Endothelial cell of umbilical vein (primary cell): ENCODE data around the gene PRR5L. TPM values are rescaled to one million over a fixed set of nuclear protein-coding genes. Genes with fewer than 3 reads are reported as not detected.

Experiments used
- BruUV-seq: library from RNA; stranded (reverse); fragments of 400-500 nt; replicated peaks from 2 replicates; lab custom pipeline; 2021; lab: Mats Ljungman, UMichigan
- CTCF ChIA-PET: fragments of 300-600, 350-600 bp; sonication (Branson Sonifier 250); formaldehyde crosslinking; loops from one replicate; lab custom pipeline; 2021; ENCODE audit warnings: antibody characterized with exemption, inconsistent platforms; lab: Charles Lee
- POLR2A ChIA-PET: fragments of 300-600, 350-600 bp; sonication (Branson Sonifier 250); formaldehyde crosslinking; loops from one replicate; lab custom pipeline; 2021; ENCODE audit warnings: antibody characterized with exemption, inconsistent platforms; lab: Charles Lee
- DNase-seq: peaks from one replicate; pipeline ENCODE4 v3.0.0-alpha.2; 2011; ENCODE audit warnings: low read depth, low spot score
- FAIRE-seq: peaks from 2 replicates; lab custom pipeline; 2011; peaks lifted over from hg19 to GRCh38; lab: Jason Lieb, UNC
- H2AFZ ChIP-seq: 2 replicates; pipeline ENCODE4 v1.6.0; 2012; ENCODE audit warnings: low read depth, low read length, control low read depth, inconsistent platforms
- H3K27ac ChIP-seq: 2 replicates; pipeline ENCODE4 v1.5.1; 2011; ENCODE audit warnings: low read depth, mild to moderate bottlenecking, control low read depth, low read length, moderate library complexity; ENCODE audit not compliant: insufficient read depth
- H3K27me3 ChIP-seq, 2 experiments: 2 replicates each; pipeline versions ENCODE4 v1.6.0 to v1.6.1; 2011; ENCODE audit warnings: low read length in 2 of 2, mixed read lengths in 1 of 2; ENCODE audit not compliant: control insufficient read depth in 2 of 2, insufficient read depth in 2 of 2
- H3K36me3 ChIP-seq, 2 experiments: 2 replicates in 1 of 2; 3 replicates in 1 of 2; pipeline ENCODE4 v1.5.1; 2011; ENCODE audit warnings: low read length in 2 of 2, mild to moderate bottlenecking in 1 of 2, moderate library complexity in 1 of 2; ENCODE audit not compliant: control insufficient read depth in 2 of 2, insufficient read depth in 2 of 2; ENCODE audit errors: extremely low read depth in 1 of 2
- H3K4me1 ChIP-seq: 3 replicates; pipeline ENCODE4 v1.5.1; 2011; ENCODE audit warnings: mild to moderate bottlenecking, low read length; ENCODE audit not compliant: control insufficient read depth, insufficient read depth; ENCODE audit errors: extremely low read depth
- H3K4me2 ChIP-seq: 2 replicates; pipeline ENCODE4 v1.6.1; 2011; ENCODE audit warnings: low read length, control low read depth, mixed read lengths; ENCODE audit not compliant: insufficient read depth
- H3K4me3 ChIP-seq, 3 experiments: fragments of 200-600 bp in 1 of 3; sonication (generic), shearing (Covaris generic) in 1 of 3; replicated peaks in 1 of 3; 2 replicates each; pipeline ENCODE4 v1.5.1; 2011 to 2016; ENCODE audit warnings: control low read depth in 3 of 3, low read length in 3 of 3, mild to moderate bottlenecking in 2 of 3, inconsistent platforms in 1 of 3, low read depth in 1 of 3, moderate library complexity in 1 of 3; ENCODE audit not compliant: insufficient read depth in 1 of 3
- H3K79me2 ChIP-seq: 2 replicates; pipeline ENCODE4 v1.6.0; 2012; ENCODE audit warnings: low read length, inconsistent platforms; ENCODE audit not compliant: control insufficient read depth, insufficient read depth
- H3K9ac ChIP-seq: replicated peaks from 2 replicates; pipeline ENCODE3; 2011; ENCODE audit warnings: low read length, control low read depth; ENCODE audit not compliant: insufficient read depth; ENCODE audit errors: extremely low read depth
- H3K9me1 ChIP-seq: replicated peaks from 3 replicates; pipeline ENCODE4 v1.6.0; 2011; ENCODE audit warnings: mild to moderate bottlenecking, low read length; ENCODE audit not compliant: control insufficient read depth, insufficient read depth; ENCODE audit errors: extremely low read depth
- H3K9me3 ChIP-seq: replicated peaks from 2 replicates; pipeline ENCODE4 v1.5.1; 2012; ENCODE audit warnings: low read length, inconsistent platforms; ENCODE audit not compliant: control insufficient read depth, insufficient read depth
- H4K20me1 ChIP-seq: replicated peaks from 2 replicates; pipeline ENCODE3; 2011; ENCODE audit warnings: mild to moderate bottlenecking, low read length; ENCODE audit not compliant: control insufficient read depth, insufficient read depth; ENCODE audit errors: extremely low read depth
- EZH2 ChIP-seq: IDR thresholded peaks from 2 replicates; pipeline ENCODE4 v1.6.1; 2012; ENCODE audit warnings: borderline replicate concordance, low read depth, mild to moderate bottlenecking, moderate library complexity, low read length, inconsistent platforms; ENCODE audit not compliant: severe bottlenecking
- FOS ChIP-seq: IDR thresholded peaks from 2 replicates; pipeline ENCODE4 v1.6.1; 2011; ENCODE audit warnings: mild to moderate bottlenecking, low read length, moderate library complexity, borderline replicate concordance; ENCODE audit not compliant: insufficient read depth
- GATA2 ChIP-seq: IDR thresholded peaks from 2 replicates; pipeline ENCODE4 v1.7.0; 2011; ENCODE audit warnings: low read depth, mild to moderate bottlenecking, moderate library complexity, mixed read lengths, low read length; ENCODE audit not compliant: insufficient read length, insufficient read depth
- JUN ChIP-seq: IDR thresholded peaks from 2 replicates; pipeline ENCODE4 v1.6.1; 2011; ENCODE audit warnings: borderline replicate concordance, low read depth; ENCODE audit not compliant: insufficient read length, insufficient read depth
- MYC ChIP-seq: IDR thresholded peaks from one replicate; pipeline ENCODE4 v1.6.1; 2011; ENCODE audit warnings: mild to moderate bottlenecking, low read depth, low read length
- POLR2A ChIP-seq: IDR thresholded peaks from 2 replicates; pipeline ENCODE4 v1.6.1; 2012; ENCODE audit warnings: low read depth, mild to moderate bottlenecking, control low read depth, low read length
- POLR2AphosphoS5 ChIP-seq: IDR thresholded peaks from 2 replicates; pipeline ENCODE4 v1.6.1; 2012; ENCODE audit warnings: low read depth, mild to moderate bottlenecking, control low read depth, low read length, moderate library complexity; ENCODE audit not compliant: insufficient read depth
- dilution Hi-C: fragments of 300-500 bp; cut with MboI; formaldehyde crosslinking; loops from one replicate; pipeline ENCODE4 v1.15.0; 2019; ENCODE audit warnings: low sequenced_read_pairs; ENCODE audit not compliant: extremely low pct_ligation_motif_present
- intact Hi-C: fragments of 100-400 bp; cut with micrococcal nuclease; formaldehyde crosslinking; loops from one replicate; pipeline ENCODE4 v1.10.0; 2022
- polyA plus RNA-seq, 4 experiments: library from polyadenylated mRNA; depleted of rRNA in 3 of 4; stranded (reverse) in 3 of 4; unstranded in 1 of 4; fragments of >200 nt; gene quantifications; 2 replicates each; pipeline versions ENCODE4 v1.2.1 to v1.2.3, GENCODE V29; 2011 to 2012; ENCODE audit warnings: missing spikeins in 1 of 4
- total RNA-seq: library from RNA; stranded (reverse); gene quantifications from 2 replicates; pipeline ENCODE4 v1.2.3, GENCODE V29; 2021
- TF ChIP-seq, protein P1 (sequence below): IDR thresholded peaks from 2 replicates; pipeline ENCODE4 v1.6.1; 2011; ENCODE audit not compliant: insufficient read depth, insufficient read length
- TF ChIP-seq, protein P2 (sequence below), 2 donors: IDR thresholded peaks; 1 replicate in 1 of 2; 2 replicates in 1 of 2; pipeline ENCODE4 v1.5.1; 2011; ENCODE audit warnings: low read length in 2 of 2, mild to moderate bottlenecking in 2 of 2, moderate library complexity in 2 of 2, control low read depth in 1 of 2, inconsistent platforms in 1 of 2, low read depth in 1 of 2; ENCODE audit not compliant: insufficient read depth in 1 of 2; ENCODE audit errors: extremely low read depth in 1 of 2

PRR5L gene
- total and polyA plus RNA-seq, 2 donors (not counting 3 experiments of a cell fraction or from before 2014, with no cell fraction given): 2.5 to 6.1 TPM

DNA sequence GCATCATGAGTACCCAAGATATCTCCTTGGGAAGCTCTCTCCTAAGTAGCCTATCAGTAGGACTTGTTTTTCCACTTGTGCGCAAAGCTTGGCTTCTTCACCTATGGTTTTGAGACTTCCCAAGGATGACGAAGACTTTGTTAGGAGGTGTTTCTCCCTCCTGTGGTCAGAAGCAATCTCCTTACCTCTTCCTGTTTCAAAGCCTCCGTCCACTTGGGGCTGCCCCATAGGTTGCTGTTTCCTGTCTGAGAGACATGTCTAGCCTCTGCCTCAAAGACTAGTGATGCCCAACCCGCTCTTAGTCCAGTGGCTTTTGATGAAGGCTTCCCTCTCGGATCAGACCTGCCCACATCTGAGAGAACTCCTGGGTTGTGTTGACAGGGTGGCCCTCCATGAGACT, 121.1 kb downstream of the PRR5L start:
- H3K9me1 ChIP-seq: no peaks in the 10 kb centered on the region
- no peaks in the 10 kb centered on the region for H3K27me3 ChIP-seq
- H3K4me3 ChIP-seq: no peak overlapping the region
- CTCF ChIA-PET: no interaction called here
- no peaks in the 10 kb centered on the region for H3K9me3 ChIP-seq
- FAIRE-seq (no peak), DNase-seq (no peak)
- POLR2A ChIA-PET: no interaction called here
- peaks cover 7% of the 10 kb centered on the region for H3K4me1 ChIP-seq
- no peaks in the 10 kb centered on the region for H3K36me3 ChIP-seq
- H3K9ac ChIP-seq: no peak overlapping the region
- H2AFZ ChIP-seq: no peak overlapping the region
- no peaks in the 10 kb centered on the region for H3K79me2 ChIP-seq
- intact Hi-C loops (no loop called here), dilution Hi-C loops (no loop called here)
- no peaks in the 10 kb centered on the region for H4K20me1 ChIP-seq
- H3K27ac ChIP-seq: no peak overlapping the region
- no TSS peak for BruUV-seq
- TF ChIP-seq POLR2A (no peak), EZH2 (no peak), POLR2AphosphoS5 (no peak), MYC (no peak), JUN (no peak), GATA2 (no peak), FOS (no peak)
- TF ChIP-seq, protein P1, sequence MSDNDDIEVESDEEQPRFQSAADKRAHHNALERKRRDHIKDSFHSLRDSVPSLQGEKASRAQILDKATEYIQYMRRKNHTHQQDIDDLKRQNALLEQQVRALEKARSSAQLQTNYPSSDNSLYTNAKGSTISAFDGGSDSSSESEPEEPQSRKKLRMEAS: no peak
- TF ChIP-seq, protein P2, sequence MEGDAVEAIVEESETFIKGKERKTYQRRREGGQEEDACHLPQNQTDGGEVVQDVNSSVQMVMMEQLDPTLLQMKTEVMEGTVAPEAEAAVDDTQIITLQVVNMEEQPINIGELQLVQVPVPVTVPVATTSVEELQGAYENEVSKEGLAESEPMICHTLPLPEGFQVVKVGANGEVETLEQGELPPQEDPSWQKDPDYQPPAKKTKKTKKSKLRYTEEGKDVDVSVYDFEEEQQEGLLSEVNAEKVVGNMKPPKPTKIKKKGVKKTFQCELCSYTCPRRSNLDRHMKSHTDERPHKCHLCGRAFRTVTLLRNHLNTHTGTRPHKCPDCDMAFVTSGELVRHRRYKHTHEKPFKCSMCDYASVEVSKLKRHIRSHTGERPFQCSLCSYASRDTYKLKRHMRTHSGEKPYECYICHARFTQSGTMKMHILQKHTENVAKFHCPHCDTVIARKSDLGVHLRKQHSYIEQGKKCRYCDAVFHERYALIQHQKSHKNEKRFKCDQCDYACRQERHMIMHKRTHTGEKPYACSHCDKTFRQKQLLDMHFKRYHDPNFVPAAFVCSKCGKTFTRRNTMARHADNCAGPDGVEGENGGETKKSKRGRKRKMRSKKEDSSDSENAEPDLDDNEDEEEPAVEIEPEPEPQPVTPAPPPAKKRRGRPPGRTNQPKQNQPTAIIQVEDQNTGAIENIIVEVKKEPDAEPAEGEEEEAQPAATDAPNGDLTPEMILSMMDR (IDR thresholded peaks at IDR 0.05; ENCODE audit: extremely low read depth in 1 of 2, insufficient read depth in 1 of 2, low read depth in 1 of 2, low read length in 2 of 2): no peak
- no peak overlapping the region for H3K4me2 ChIP-seq
